Measurements from ENCODE around the gene NKX6-1.

DNA sequence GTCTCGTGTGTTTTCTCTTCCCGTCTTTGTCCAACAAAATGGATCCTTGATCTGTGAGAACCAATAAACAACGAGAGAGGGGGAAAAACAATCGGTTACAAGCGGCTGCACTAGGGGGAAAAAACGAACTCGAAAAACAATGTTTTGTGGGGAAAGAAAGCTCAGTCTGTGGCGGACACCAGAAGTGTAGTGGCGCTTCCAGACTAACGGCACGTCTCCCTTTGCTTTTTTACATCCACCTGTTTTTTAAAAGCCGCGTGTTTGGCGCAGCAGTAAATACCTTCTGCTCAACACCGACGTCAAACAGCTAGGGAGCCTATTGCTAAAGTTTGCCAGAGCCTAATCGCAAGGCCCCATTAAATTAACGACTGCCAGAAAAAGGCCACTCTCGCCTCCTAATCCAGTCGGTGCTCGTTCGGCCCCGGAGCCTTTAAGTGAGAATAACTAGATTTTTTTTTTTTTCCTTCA lies 3.3 kb downstream of the NKX6-1 start:
- TF ChIP-seq RARB (CRISPR knock-in tag; IDR thresholded peaks at IDR 0.05), result no peak
- TF ChIP-seq, protein P1, sequence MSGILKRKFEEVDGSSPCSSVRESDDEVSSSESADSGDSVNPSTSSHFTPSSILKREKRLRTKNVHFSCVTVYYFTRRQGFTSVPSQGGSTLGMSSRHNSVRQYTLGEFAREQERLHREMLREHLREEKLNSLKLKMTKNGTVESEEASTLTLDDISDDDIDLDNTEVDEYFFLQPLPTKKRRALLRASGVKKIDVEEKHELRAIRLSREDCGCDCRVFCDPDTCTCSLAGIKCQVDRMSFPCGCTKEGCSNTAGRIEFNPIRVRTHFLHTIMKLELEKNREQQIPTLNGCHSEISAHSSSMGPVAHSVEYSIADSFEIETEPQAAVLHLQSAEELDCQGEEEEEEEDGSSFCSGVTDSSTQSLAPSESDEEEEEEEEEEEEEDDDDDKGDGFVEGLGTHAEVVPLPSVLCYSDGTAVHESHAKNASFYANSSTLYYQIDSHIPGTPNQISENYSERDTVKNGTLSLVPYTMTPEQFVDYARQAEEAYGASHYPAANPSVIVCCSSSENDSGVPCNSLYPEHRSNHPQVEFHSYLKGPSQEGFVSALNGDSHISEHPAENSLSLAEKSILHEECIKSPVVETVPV (CRISPR knock-in tag; IDR thresholded peaks at IDR 0.05), result no peak

Measured in SK-N-SH treated with all-trans-retinoic acid at 6 μM for 48 hours (cell line).